HCT116 (cell line): ENCODE measurements around the gene NAALADL2. TPM values are rescaled to one million over a fixed set of nuclear protein-coding genes. Genes with fewer than 3 reads are reported as not detected.

Experiments used
- ATAC-seq: fragments of 200-7000 bp; cut with Tn5 transposase; 2 replicates; pipeline ENCODE4 v1.9.1; 2020; ENCODE audit warnings: mild to moderate bottlenecking, moderate library complexity
- BruUV-seq: library from RNA; stranded (reverse); fragments of 400-500 nt; replicated peaks from 2 replicates; lab custom pipeline; 2021; lab: Mats Ljungman, UMichigan
- CTCF ChIA-PET: fragments of 300-600 bp; sonication (Branson Sonifier 250); formaldehyde crosslinking; loops from one replicate; lab custom pipeline; 2021; ENCODE audit warnings: antibody characterized with exemption; lab: Charles Lee
- POLR2A ChIA-PET: fragments of 300-600, 350-600 bp; sonication (Branson Sonifier 250); formaldehyde crosslinking; loops from one replicate; lab custom pipeline; 2021; ENCODE audit warnings: antibody characterized with exemption; lab: Charles Lee
- RAD21 ChIA-PET, 2 experiments: fragments of 300-600 bp; sonication (Branson Sonifier 250); formaldehyde crosslinking; loops; one replicate each; lab custom pipeline; 2023; ENCODE audit warnings: low total read pairs in 2 of 2; ENCODE audit not compliant: uncharacterized antibody in 2 of 2, unreplicated experiment in 2 of 2, low non-redundant PET in 1 of 2; lab: Charles Lee
- DNase-seq: peaks from one replicate; pipeline ENCODE4 v3.0.0-alpha.2; 2010; ENCODE audit warnings: low read depth, low spot score
- H2AFZ ChIP-seq: fragments of 200-600 bp; shearing (Covaris generic), sonication (generic); 2 replicates; pipeline ENCODE4 v1.6.1; 2017; ENCODE audit warnings: low read depth, mixed run types, mixed read lengths, antibody characterized with exemption, low read length; ENCODE audit not compliant: poor library complexity, severe bottlenecking
- H3K27ac ChIP-seq: 2 replicates; pipeline ENCODE4 v1.5.1; 2012; ENCODE audit warnings: low read depth, low read length
- H3K27me3 ChIP-seq: fragments of 200-600 bp; sonication (generic); 2 replicates; pipeline ENCODE4 v1.6.1; 2016; ENCODE audit warnings: mixed run types, low read length, mixed read lengths; ENCODE audit not compliant: insufficient read depth
- H3K36me3 ChIP-seq, 2 experiments: fragments of 200-500 bp in 1 of 2; fragments of 200-600 bp in 1 of 2; sonication (Bioruptor generic) in 1 of 2; sonication (generic) in 1 of 2; 2 replicates each; pipeline versions ENCODE4 v1.5.1 to v1.6.1; 2014 to 2016; ENCODE audit warnings: low read length in 2 of 2, inconsistent platforms in 1 of 2, mixed read lengths in 1 of 2, mixed run types in 1 of 2; ENCODE audit not compliant: insufficient read depth in 2 of 2, control insufficient read depth in 1 of 2
- H3K4me1 ChIP-seq, 2 experiments: fragments of 200-600 bp in 1 of 2; sonication (generic) in 1 of 2; 2 replicates each; pipeline versions ENCODE4 v1.5.1 to v1.6.1; 2012 to 2017; ENCODE audit warnings: low read length in 2 of 2, inconsistent platforms in 1 of 2, mild to moderate bottlenecking in 1 of 2, mixed read lengths in 1 of 2, mixed run types in 1 of 2, moderate library complexity in 1 of 2; ENCODE audit not compliant: insufficient read depth in 2 of 2, control insufficient read depth in 1 of 2
- H3K4me2 ChIP-seq: fragments of 200-600 bp; sonication (generic); 2 replicates; pipeline ENCODE4 v1.6.1; 2017; ENCODE audit warnings: mixed run types, low read length, mixed read lengths
- H3K4me3 ChIP-seq, 2 experiments: fragments of 200-600 bp in 1 of 2; sonication (generic) in 1 of 2; replicated peaks in 1 of 2; 2 replicates each; pipeline ENCODE4 v1.5.1; 2011 to 2016; ENCODE audit warnings: low read length in 2 of 2, control low read depth in 1 of 2, low read depth in 1 of 2, mild to moderate bottlenecking in 1 of 2, mixed read lengths in 1 of 2, mixed run types in 1 of 2
- H3K79me2 ChIP-seq: fragments of 200-600 bp; sonication (generic); 2 replicates; pipeline ENCODE4 v1.6.1; 2017; ENCODE audit warnings: mild to moderate bottlenecking, mixed run types, low read length, moderate library complexity, mixed read lengths; ENCODE audit not compliant: insufficient read depth
- H3K9ac ChIP-seq: fragments of 200-600 bp; sonication (generic); 2 replicates; pipeline ENCODE4 v1.6.1; 2016; ENCODE audit warnings: low read length, mixed read lengths
- H3K9me2 ChIP-seq: fragments of 200-600 bp; sonication (generic), shearing (Covaris generic); 2 replicates; pipeline ENCODE4 v1.6.1; 2017; ENCODE audit warnings: mixed run types, mild to moderate bottlenecking, moderate library complexity; ENCODE audit not compliant: insufficient read depth
- H3K9me3 ChIP-seq, 2 experiments: fragments of 200-500 bp in 1 of 2; fragments of 200-600 bp in 1 of 2; sonication (Bioruptor generic) in 1 of 2; sonication (generic) in 1 of 2; 2 replicates each; pipeline ENCODE4 v1.6.1; 2014 to 2017; ENCODE audit warnings: low read length in 2 of 2, mixed read lengths in 2 of 2, inconsistent platforms in 1 of 2, low read depth in 1 of 2, mild to moderate bottlenecking in 1 of 2, mixed run types in 1 of 2, moderate library complexity in 1 of 2; ENCODE audit not compliant: control insufficient read depth in 1 of 2, insufficient read depth in 1 of 2
- H4K20me1 ChIP-seq: fragments of 200-600 bp; sonication (generic), shearing (Covaris generic); 2 replicates; pipeline ENCODE4 v1.6.1; 2017; ENCODE audit warnings: mixed run types, mild to moderate bottlenecking, moderate library complexity; ENCODE audit not compliant: insufficient read depth
- CBX3 ChIP-seq: IDR thresholded peaks from 2 replicates; pipeline ENCODE4 v1.6.1; 2012; ENCODE audit warnings: low read depth
- CEBPB ChIP-seq: IDR thresholded peaks from 2 replicates; pipeline ENCODE4 v1.6.1; 2012; ENCODE audit warnings: low read depth
- ELF1 ChIP-seq: IDR thresholded peaks from 2 replicates; pipeline ENCODE4 v1.6.1; 2012; ENCODE audit warnings: low read depth, borderline replicate concordance
- EZH2 ChIP-seq: fragments of 200-600 bp; sonication (generic); IDR thresholded peaks from 2 replicates; pipeline ENCODE4 v1.6.1; 2017; ENCODE audit warnings: antibody characterized with exemption, mixed run types
- FOSL1 ChIP-seq: IDR thresholded peaks from 2 replicates; pipeline ENCODE4 v1.6.1; 2012; ENCODE audit warnings: low read depth
- JUND ChIP-seq: IDR thresholded peaks from 2 replicates; pipeline ENCODE4 v1.6.1; 2012
- POLR2A ChIP-seq: IDR thresholded peaks from 2 replicates; pipeline ENCODE4 v1.7.0; 2011; ENCODE audit warnings: borderline replicate concordance; ENCODE audit not compliant: insufficient read depth, insufficient read length; ENCODE audit errors: extremely low read depth
- POLR2AphosphoS5 ChIP-seq: IDR thresholded peaks from 2 replicates; pipeline ENCODE4 v1.6.1; 2011; ENCODE audit warnings: mild to moderate bottlenecking, low read depth, low read length, moderate library complexity
- RAD21 ChIP-seq: IDR thresholded peaks from 2 replicates; pipeline ENCODE4 v1.6.1; 2012; ENCODE audit warnings: low read depth, mild to moderate bottlenecking
- SIN3A ChIP-seq: IDR thresholded peaks from 2 replicates; pipeline ENCODE4 v1.6.1; 2012; ENCODE audit warnings: low read depth
- SRF ChIP-seq: IDR thresholded peaks from 2 replicates; pipeline ENCODE4 v1.6.1; 2012; ENCODE audit warnings: low read depth
- ZFX ChIP-seq: fragments of 450-650 bp; IDR thresholded peaks from 2 replicates; pipeline ENCODE4 v1.6.1; 2017
- ZNF274 ChIP-seq: fragments of 200-500 bp; sonication (Bioruptor generic); IDR thresholded peaks from 2 replicates; pipeline ENCODE4 v1.6.1; 2014; ENCODE audit warnings: mild to moderate bottlenecking, low read depth, low read length, inconsistent platforms
- intact Hi-C: fragments of 100-400 bp; cut with micrococcal nuclease; formaldehyde crosslinking; loops from 2 replicates; pipeline ENCODE4 v1.10.0; 2022
- total RNA-seq: library from RNA; stranded (reverse); gene quantifications from one replicate; pipeline ENCODE4 v1.2.1, GENCODE V29; 2021; ENCODE audit not compliant: unreplicated experiment
- TF ChIP-seq, protein P1 (sequence below): IDR thresholded peaks from 2 replicates; pipeline ENCODE4 v1.6.1; 2011; ENCODE audit warnings: mild to moderate bottlenecking, low read length, moderate library complexity; ENCODE audit not compliant: insufficient replicate concordance; ENCODE audit errors: extremely low read depth
- TF ChIP-seq, protein P2 (sequence below): IDR thresholded peaks from 2 replicates; pipeline ENCODE4 v1.6.1; 2012
- TF ChIP-seq, protein P3 (sequence below), 3 experiments: fragments of 200-600 bp in 1 of 3; sonication (generic) in 1 of 3; IDR thresholded peaks in 2 of 3; conservative IDR thresholded peaks in 1 of 3; 2 replicates each; pipeline ENCODE4 v1.5.1; 2012 to 2017; ENCODE audit warnings: low read depth in 2 of 3, low read length in 2 of 3, antibody characterized with exemption in 1 of 3, borderline replicate concordance in 1 of 3, control low read depth in 1 of 3, mild to moderate bottlenecking in 1 of 3, mixed read lengths in 1 of 3, mixed run types in 1 of 3, moderate library complexity in 1 of 3; ENCODE audit not compliant: insufficient read depth in 1 of 3
- TF ChIP-seq, protein P4 (sequence below): IDR thresholded peaks from 2 replicates; pipeline ENCODE4 v1.6.1; 2012

Gene NAALADL2
- total RNA-seq, 1 experiment from 2014 or later: 2.9 TPM

DNA sequence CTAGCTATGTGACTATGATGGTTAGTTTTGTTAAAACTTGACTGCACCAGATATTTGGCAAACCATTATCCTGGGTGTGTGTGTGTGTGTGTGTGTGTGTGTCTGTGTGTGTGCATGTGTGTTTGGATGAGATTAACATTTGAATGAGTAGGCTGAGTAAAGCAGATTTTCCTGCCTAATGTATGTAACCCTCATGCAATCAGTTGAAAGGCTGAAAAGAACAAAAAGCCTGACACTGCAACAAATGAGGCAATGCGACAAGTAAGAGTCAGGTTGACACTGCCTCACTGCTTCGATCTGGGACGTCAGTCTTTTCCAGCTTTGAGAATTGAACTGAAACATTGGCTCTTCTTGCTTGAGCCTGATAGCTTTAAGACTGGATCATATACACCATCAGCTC is 643.0 kb downstream of the NAALADL2 start:
- no peaks in the 10 kb centered on the region for H3K27me3 ChIP-seq
- H3K4me3 ChIP-seq: no peak overlapping the region
- ATAC-seq (no peak), DNase-seq (no peak)
- RAD21 ChIA-PET: no interaction called here
- no peaks in the 10 kb centered on the region; the same call in 1 of the 2 replicates for H3K9me2 ChIP-seq
- H3K79me2 ChIP-seq: no peaks in the 10 kb centered on the region
- H3K4me1 ChIP-seq: no peaks in the 10 kb centered on the region
- POLR2A ChIA-PET: no interaction called here
- H3K9ac ChIP-seq: no peak overlapping the region
- H3K9me3 ChIP-seq: no peaks in the 10 kb centered on the region
- CTCF ChIA-PET: no interaction called here
- no peak overlapping the region for H3K27ac ChIP-seq
- intact Hi-C loops: no loop called here
- no peaks in the 10 kb centered on the region for H3K36me3 ChIP-seq
- TF ChIP-seq SIN3A: no peak
- TF ChIP-seq FOSL1: no peak
- TF ChIP-seq, protein P1, sequence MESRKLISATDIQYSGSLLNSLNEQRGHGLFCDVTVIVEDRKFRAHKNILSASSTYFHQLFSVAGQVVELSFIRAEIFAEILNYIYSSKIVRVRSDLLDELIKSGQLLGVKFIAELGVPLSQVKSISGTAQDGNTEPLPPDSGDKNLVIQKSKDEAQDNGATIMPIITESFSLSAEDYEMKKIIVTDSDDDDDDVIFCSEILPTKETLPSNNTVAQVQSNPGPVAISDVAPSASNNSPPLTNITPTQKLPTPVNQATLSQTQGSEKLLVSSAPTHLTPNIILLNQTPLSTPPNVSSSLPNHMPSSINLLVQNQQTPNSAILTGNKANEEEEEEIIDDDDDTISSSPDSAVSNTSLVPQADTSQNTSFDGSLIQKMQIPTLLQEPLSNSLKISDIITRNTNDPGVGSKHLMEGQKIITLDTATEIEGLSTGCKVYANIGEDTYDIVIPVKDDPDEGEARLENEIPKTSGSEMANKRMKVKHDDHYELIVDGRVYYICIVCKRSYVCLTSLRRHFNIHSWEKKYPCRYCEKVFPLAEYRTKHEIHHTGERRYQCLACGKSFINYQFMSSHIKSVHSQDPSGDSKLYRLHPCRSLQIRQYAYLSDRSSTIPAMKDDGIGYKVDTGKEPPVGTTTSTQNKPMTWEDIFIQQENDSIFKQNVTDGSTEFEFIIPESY: no peak
- no peak for TF ChIP-seq ZFX
- TF ChIP-seq JUND: no peak
- TF ChIP-seq, protein P2, sequence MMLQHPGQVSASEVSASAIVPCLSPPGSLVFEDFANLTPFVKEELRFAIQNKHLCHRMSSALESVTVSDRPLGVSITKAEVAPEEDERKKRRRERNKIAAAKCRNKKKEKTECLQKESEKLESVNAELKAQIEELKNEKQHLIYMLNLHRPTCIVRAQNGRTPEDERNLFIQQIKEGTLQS: no peak
- no peak for TF ChIP-seq POLR2AphosphoS5
- no peak for TF ChIP-seq ELF1
- no peak for TF ChIP-seq SRF
- TF ChIP-seq CEBPB: no peak
- no peak for TF ChIP-seq CBX3
- no peak for TF ChIP-seq POLR2A
- TF ChIP-seq, protein P3, sequence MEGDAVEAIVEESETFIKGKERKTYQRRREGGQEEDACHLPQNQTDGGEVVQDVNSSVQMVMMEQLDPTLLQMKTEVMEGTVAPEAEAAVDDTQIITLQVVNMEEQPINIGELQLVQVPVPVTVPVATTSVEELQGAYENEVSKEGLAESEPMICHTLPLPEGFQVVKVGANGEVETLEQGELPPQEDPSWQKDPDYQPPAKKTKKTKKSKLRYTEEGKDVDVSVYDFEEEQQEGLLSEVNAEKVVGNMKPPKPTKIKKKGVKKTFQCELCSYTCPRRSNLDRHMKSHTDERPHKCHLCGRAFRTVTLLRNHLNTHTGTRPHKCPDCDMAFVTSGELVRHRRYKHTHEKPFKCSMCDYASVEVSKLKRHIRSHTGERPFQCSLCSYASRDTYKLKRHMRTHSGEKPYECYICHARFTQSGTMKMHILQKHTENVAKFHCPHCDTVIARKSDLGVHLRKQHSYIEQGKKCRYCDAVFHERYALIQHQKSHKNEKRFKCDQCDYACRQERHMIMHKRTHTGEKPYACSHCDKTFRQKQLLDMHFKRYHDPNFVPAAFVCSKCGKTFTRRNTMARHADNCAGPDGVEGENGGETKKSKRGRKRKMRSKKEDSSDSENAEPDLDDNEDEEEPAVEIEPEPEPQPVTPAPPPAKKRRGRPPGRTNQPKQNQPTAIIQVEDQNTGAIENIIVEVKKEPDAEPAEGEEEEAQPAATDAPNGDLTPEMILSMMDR (IDR thresholded peaks at IDR 0.05 in 2 of 3, conservative IDR thresholded peaks at IDR 0.05 in 1 of 3; ENCODE audit: borderline replicate concordance in 1 of 3, insufficient read depth in 1 of 3, low read depth in 2 of 3, low read length in 2 of 3): no peak
- no peak for TF ChIP-seq RAD21
- TF ChIP-seq, protein P4, sequence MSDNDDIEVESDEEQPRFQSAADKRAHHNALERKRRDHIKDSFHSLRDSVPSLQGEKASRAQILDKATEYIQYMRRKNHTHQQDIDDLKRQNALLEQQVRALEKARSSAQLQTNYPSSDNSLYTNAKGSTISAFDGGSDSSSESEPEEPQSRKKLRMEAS: no peak
- TF ChIP-seq EZH2: no peak
- no peak for TF ChIP-seq ZNF274
- no TSS peak for BruUV-seq
- no peaks in the 10 kb centered on the region for H4K20me1 ChIP-seq
- H2AFZ ChIP-seq: no peak overlapping the region
- H3K4me2 ChIP-seq: no peak overlapping the region
